Cardiac muscle cell (in vitro differentiated cells and primary cell): ENCODE data around the gene INPP5A. TPM values are rescaled to one million over a fixed set of nuclear protein-coding genes. Genes with fewer than 3 reads are reported as not detected.
A peak's percentile ranks its signal among the peaks of the same experiment; 100 is the strongest.
"Not testable (repeated sequence)": the region's sequence is repeated elsewhere in the genome, so short reads cannot be mapped to it uniquely, and the experiment has no call there.

Experiments
- DNase-seq, 2 donors: peaks; one replicate each; pipeline versions ENCODE4 v3.0.0 to v3.0.0-alpha.2; 2010 to 2017; ENCODE audit warnings: low read depth in 1 of 2, low spot score in 1 of 2
- H3K27ac ChIP-seq: fragments of 200-600 bp; sonication (generic); 2 replicates; pipeline ENCODE4 v1.5.1; 2016
- H3K27me3 ChIP-seq: fragments of 200-600 bp; sonication (generic); 2 replicates; pipeline ENCODE4 v1.6.0; 2016; ENCODE audit warnings: control low read depth
- H3K36me3 ChIP-seq: fragments of 200-600 bp; sonication (generic); 2 replicates; pipeline ENCODE4 v1.5.1; 2016; ENCODE audit warnings: control low read depth
- H3K4me1 ChIP-seq: fragments of 200-600 bp; sonication (generic); 2 replicates; pipeline ENCODE4 v1.8.1; 2017; ENCODE audit warnings: low read depth, mild to moderate bottlenecking, mixed run types
- H3K4me3 ChIP-seq: fragments of 200-600 bp; sonication (generic); 2 replicates; pipeline ENCODE4 v1.5.1; 2016; ENCODE audit warnings: mild to moderate bottlenecking
- H3K9me3 ChIP-seq: fragments of 200-600 bp; sonication (generic); 2 replicates; pipeline ENCODE4 v1.5.1; 2017; ENCODE audit warnings: low read depth, mild to moderate bottlenecking, control low read depth
- polyA plus RNA-seq: library from polyadenylated mRNA; unstranded; fragments of >200 nt; fragmentation: Nextera tagmentation; extraction: Ambion mirVana; gene quantifications from 2 replicates; pipeline ENCODE4 v1.2.1, GENCODE V29; 2016
- total RNA-seq: library from RNA; depleted of rRNA; stranded (reverse); fragments of >200 nt; gene quantifications from 2 replicates; pipeline ENCODE4 v1.2.3, GENCODE V29; 2016
- TF ChIP-seq, protein P1 (sequence below): IDR thresholded peaks from 2 replicates; pipeline ENCODE4 v1.5.1; 2012; ENCODE audit warnings: low read depth, mild to moderate bottlenecking, low read length

Gene INPP5A
- total and polyA plus RNA-seq, 2 experiments from 2014 or later, result 87.0 to 90.4 TPM

DNA sequence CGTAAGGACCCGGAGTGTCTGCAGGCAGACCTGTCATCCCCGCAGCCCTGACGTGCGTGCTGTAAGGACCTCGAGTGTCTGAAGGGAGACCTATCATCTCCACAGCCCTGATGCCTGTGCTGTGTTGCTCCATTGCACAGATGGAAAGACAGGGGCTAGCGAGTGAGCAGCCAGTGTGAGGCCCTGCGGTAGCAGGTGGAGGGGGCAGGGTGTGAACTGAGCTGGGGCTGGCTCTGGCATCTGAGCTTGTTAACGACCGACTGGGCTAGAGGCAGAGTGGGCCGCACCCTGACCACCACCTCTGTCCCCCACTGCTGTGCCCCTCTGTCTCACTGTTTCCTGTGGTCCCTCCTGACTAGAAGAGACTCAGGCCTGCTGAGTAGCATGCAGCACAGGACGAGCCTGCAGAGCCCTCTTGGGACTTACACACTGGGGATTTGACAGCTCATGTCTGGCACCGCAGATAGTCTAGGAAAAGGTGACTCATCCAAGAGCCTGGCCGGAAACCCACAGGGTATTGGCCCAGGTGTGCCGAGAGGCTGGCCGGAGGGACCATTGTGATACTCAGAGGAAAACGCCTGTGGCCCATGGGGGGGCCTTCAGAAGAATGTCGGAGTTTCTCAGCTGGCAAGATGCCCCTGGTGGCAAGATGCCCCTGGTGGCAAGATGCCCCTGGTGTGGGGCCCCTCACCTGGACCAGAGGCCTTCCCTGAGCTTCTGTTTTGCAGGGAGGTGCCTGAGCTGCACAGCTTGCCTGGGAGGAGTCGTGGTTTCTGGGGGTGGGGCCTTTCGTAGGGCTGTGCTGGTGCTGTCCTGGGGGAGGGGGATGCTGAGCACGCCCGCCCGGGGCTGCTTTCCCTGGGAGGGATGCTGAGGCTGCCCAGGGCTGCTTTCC, 34.3 kb downstream of the INPP5A start:
- DNase-seq, result peak; percentile 25 to 75
- Histone ChIP-seq H3K27me3 (no peaks in the 10 kb centered on the region), H3K27ac (peak overlapping the region; percentile 23), H3K36me3 (no peaks in the 10 kb centered on the region), H3K9me3 (no peaks in the 10 kb centered on the region), H3K4me1 (peaks cover 29% of the 10 kb centered on the region), H3K4me3 (no peak overlapping the region)
- TF ChIP-seq, protein P1, sequence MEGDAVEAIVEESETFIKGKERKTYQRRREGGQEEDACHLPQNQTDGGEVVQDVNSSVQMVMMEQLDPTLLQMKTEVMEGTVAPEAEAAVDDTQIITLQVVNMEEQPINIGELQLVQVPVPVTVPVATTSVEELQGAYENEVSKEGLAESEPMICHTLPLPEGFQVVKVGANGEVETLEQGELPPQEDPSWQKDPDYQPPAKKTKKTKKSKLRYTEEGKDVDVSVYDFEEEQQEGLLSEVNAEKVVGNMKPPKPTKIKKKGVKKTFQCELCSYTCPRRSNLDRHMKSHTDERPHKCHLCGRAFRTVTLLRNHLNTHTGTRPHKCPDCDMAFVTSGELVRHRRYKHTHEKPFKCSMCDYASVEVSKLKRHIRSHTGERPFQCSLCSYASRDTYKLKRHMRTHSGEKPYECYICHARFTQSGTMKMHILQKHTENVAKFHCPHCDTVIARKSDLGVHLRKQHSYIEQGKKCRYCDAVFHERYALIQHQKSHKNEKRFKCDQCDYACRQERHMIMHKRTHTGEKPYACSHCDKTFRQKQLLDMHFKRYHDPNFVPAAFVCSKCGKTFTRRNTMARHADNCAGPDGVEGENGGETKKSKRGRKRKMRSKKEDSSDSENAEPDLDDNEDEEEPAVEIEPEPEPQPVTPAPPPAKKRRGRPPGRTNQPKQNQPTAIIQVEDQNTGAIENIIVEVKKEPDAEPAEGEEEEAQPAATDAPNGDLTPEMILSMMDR, result no peak

- peaks cover 29% of the 10 kb centered on the region for H3K4me1 ChIP-seq
- no peaks in the 10 kb centered on the region for H3K27me3 ChIP-seq
- no peak overlapping the region for H3K4me3 ChIP-seq
- no peaks in the 10 kb centered on the region for H3K36me3 ChIP-seq
- TF ChIP-seq, protein P1, result no peak
- no peaks in the 10 kb centered on the region for H3K9me3 ChIP-seq
- peak; percentile 50 to 74 for DNase-seq
- peak overlapping the region; percentile 23 for H3K27ac ChIP-seq
Observed at GRCh38 chr10:132572545-132572937, 35.0 kb downstream of the INPP5A start.

GRCh38 chr10:132572946-132573345, 35.4 kb downstream of the INPP5A start:
- H3K36me3 ChIP-seq, H3K27me3 ChIP-seq, DNase-seq, H3K4me3 ChIP-seq, H3K9me3 ChIP-seq: not testable (repeated sequence)
- peaks cover 32% of the 10 kb centered on the region for H3K4me1 ChIP-seq
- peak overlapping the region; percentile 23 for H3K27ac ChIP-seq

- H3K27me3 ChIP-seq, result no peaks in the 10 kb centered on the region
- TF ChIP-seq, protein P1, result no peak
- H3K4me3 ChIP-seq, result no peak overlapping the region
- no peak for DNase-seq
- no peaks in the 10 kb centered on the region for H3K9me3 ChIP-seq
- H3K27ac ChIP-seq, result peak overlapping the region; percentile 76
- H3K4me1 ChIP-seq, result peaks cover 42% of the 10 kb centered on the region
- H3K36me3 ChIP-seq, result no peaks in the 10 kb centered on the region
Observed at GRCh38 chr10:132574288-132574687, 36.7 kb downstream of the INPP5A start.

- Histone ChIP-seq H3K27me3 (no peaks in the 10 kb centered on the region), H3K27ac (peak overlapping the region; percentile 76), H3K9me3 (no peaks in the 10 kb centered on the region), H3K4me1 (peaks cover 46% of the 10 kb centered on the region), H3K36me3 (no peaks in the 10 kb centered on the region), H3K4me3 (no peak overlapping the region)
- peak; percentile 47 to 59 for DNase-seq
- TF ChIP-seq, protein P1, result no peak
Observed at GRCh38 chr10:132574783-132575319, 37.3 kb downstream of the INPP5A start.
